ENCODE data around the gene RANBP9. TPM values are rescaled to one million over a fixed set of nuclear protein-coding genes. Genes with fewer than 3 reads are reported as not detected.

The RANBP9 gene
- 22.1 and 25.9 TPM in 2 replicates for total RNA-seq

GRCh38 chr6:13711733-13712598 lies at the start of gene RANBP9:
Gene RANBP9, minus strand, starts transcription at chr6:13711835. Its CDS starts 330 bp downstream, at chr6:13711505.

GRCh38 chr6:13614926-13615791 lies 96.5 kb downstream of the RANBP9 start, which contains the start of gene NOL7:
Gene NOL7, plus strand, starts transcription at chr6:13615335. Its CDS starts 24 bp downstream, at chr6:13615359.

GRCh38 chr6:13574571-13575376 lies 136.9 kb downstream of the RANBP9 start, which contains the start of gene SIRT5:
Gene SIRT5, plus strand, starts transcription at chr6:13574601. Its CDS starts 9,510 bp downstream, at chr6:13584111.

Other genes starting within 250 kb of the RANBP9 start
- 17.7 and 80.6 TPM in 2 replicates for gene GFOD1, start 224.2 kb downstream of the RANBP9 start, total RNA-seq
- 11.7 and 16.5 TPM in 2 replicates for gene SIRT5, start 137.2 kb downstream of the RANBP9 start, total RNA-seq
- 34.9 and 38.7 TPM in 2 replicates for gene NOL7, start 96.5 kb downstream of the RANBP9 start, total RNA-seq
- gene MCUR1, start 102.7 kb upstream of the RANBP9 start, total RNA-seq = 12.1 and 16.1 TPM in 2 replicates
- not detected in 2 replicates for gene RNF182, start 213.1 kb upstream of the RANBP9 start, total RNA-seq